NB4 (cell line): Measurements from ENCODE around the gene SND1.

ENCODE experiments used
- DNase-seq: peaks from one replicate; pipeline ENCODE4 v3.0.0; 2010; ENCODE audit warnings: low read depth
- H3K4me3 ChIP-seq: one replicate; pipeline ENCODE4 v1.5.1; 2011; ENCODE audit warnings: mild to moderate bottlenecking, low read depth, low read length, moderate library complexity
- CTCF ChIP-seq: IDR thresholded peaks from one replicate; pipeline ENCODE4 v1.5.1; 2012; ENCODE audit warnings: low read depth, low read length
- MAX ChIP-seq: IDR thresholded peaks from 2 replicates; pipeline ENCODE4 v1.6.1; 2011; ENCODE audit warnings: low read depth, low read length
- MYC ChIP-seq: IDR thresholded peaks from 2 replicates; pipeline ENCODE4 v1.6.1; 2011; ENCODE audit warnings: low read depth, low read length
- POLR2A ChIP-seq: IDR thresholded peaks from 2 replicates; pipeline ENCODE4 v1.6.1; 2011; ENCODE audit warnings: mild to moderate bottlenecking; ENCODE audit not compliant: insufficient read length; ENCODE audit errors: extremely low read depth

The SND1 gene

GRCh38 chr7:127789031-127789430 is 137.0 kb downstream of the SND1 start:
- DNase-seq: no peak
- H3K4me3 ChIP-seq: no peak overlapping the region
- TF ChIP-seq CTCF (no peak), MYC (no peak), MAX (no peak), POLR2A (no peak)

GRCh38 chr7:127791446-127792189 is 139.6 kb downstream of the SND1 start:
- TF ChIP-seq MAX (no peak), MYC (no peak), CTCF (no peak), POLR2A (no peak)
- peak; percentile 38 for DNase-seq
- H3K4me3 ChIP-seq: no peak overlapping the region

GRCh38 chr7:127792528-127793342 is 140.7 kb downstream of the SND1 start:
- peak; percentile 61 for DNase-seq
- no peak overlapping the region for H3K4me3 ChIP-seq
- TF ChIP-seq MAX: no peak
- TF ChIP-seq CTCF: peak; percentile 97
- TF ChIP-seq POLR2A: no peak

GRCh38 chr7:127793582-127793981 is 141.6 kb downstream of the SND1 start:
- no peak overlapping the region for H3K4me3 ChIP-seq
- DNase-seq: no peak
- TF ChIP-seq POLR2A (no peak), CTCF (no peak), MAX (no peak), MYC (no peak)

- no peak for TF ChIP-seq CTCF
- no peak for TF ChIP-seq MAX
- no peak for TF ChIP-seq POLR2A
- no peak for TF ChIP-seq MYC
- DNase-seq: no peak
- H3K4me3 ChIP-seq: no peak overlapping the region
Measured at GRCh38 chr7:127794136-127794535, 142.1 kb downstream of the SND1 start.
